Panc1 (cell line): ENCODE data around the gene RABGAP1L. TPM values are rescaled to one million over a fixed set of nuclear protein-coding genes. Genes with fewer than 3 reads are reported as not detected.

Source experiments
- ATAC-seq: fragments of 200-7000 bp; cut with Tn5 transposase; 2 replicates; pipeline ENCODE4 v1.9.1; 2020; ENCODE audit warnings: mild to moderate bottlenecking, moderate library complexity
- BruUV-seq: library from RNA; stranded (reverse); fragments of 400-500 nt; replicated peaks from 2 replicates; lab custom pipeline; 2021; lab: Mats Ljungman, UMichigan
- CTCF ChIA-PET: fragments of 300-600 bp; sonication (Branson Sonifier 250); formaldehyde crosslinking; loops from one replicate; lab custom pipeline; 2022; ENCODE audit warnings: antibody characterized with exemption; lab: Charles Lee
- POLR2A ChIA-PET: fragments of 300-600 bp; sonication (Branson Sonifier 250); formaldehyde crosslinking; loops from one replicate; lab custom pipeline; 2022; ENCODE audit warnings: antibody characterized with exemption; lab: Charles Lee
- DNase-seq: peaks from one replicate; pipeline ENCODE4 v3.0.0-alpha.2; 2010; ENCODE audit warnings: low read depth, low spot score
- H3K27ac ChIP-seq: 2 replicates; pipeline ENCODE4 v1.5.1; 2011; ENCODE audit warnings: mild to moderate bottlenecking, low read length, inconsistent platforms
- H3K27me3 ChIP-seq: fragments of 200-500 bp; sonication (Bioruptor generic); 2 replicates; pipeline ENCODE4 v1.6.0; 2014; ENCODE audit warnings: low read length, inconsistent platforms; ENCODE audit not compliant: control insufficient read depth, insufficient read depth
- H3K36me3 ChIP-seq: fragments of 200-500 bp; sonication (Bioruptor generic); 2 replicates; pipeline ENCODE4 v1.5.1; 2014; ENCODE audit warnings: inconsistent platforms, mild to moderate bottlenecking, low read length, moderate library complexity; ENCODE audit not compliant: control insufficient read depth, insufficient read depth
- H3K4me1 ChIP-seq: 2 replicates; pipeline ENCODE4 v1.5.1; 2011; ENCODE audit warnings: inconsistent platforms, mild to moderate bottlenecking, low read length, moderate library complexity; ENCODE audit not compliant: control insufficient read depth, insufficient read depth
- H3K4me3 ChIP-seq, 2 experiments: 2 replicates each; pipeline ENCODE4 v1.5.1; 2011 to 2012; ENCODE audit warnings: low read depth in 2 of 2, low read length in 2 of 2, mild to moderate bottlenecking in 2 of 2, inconsistent platforms in 1 of 2, moderate library complexity in 1 of 2
- H3K9me3 ChIP-seq: fragments of 200-500 bp; sonication (Bioruptor generic); 2 replicates; pipeline ENCODE4 v1.5.1; 2014; ENCODE audit warnings: low read depth, mild to moderate bottlenecking, inconsistent platforms, low read length, moderate library complexity; ENCODE audit not compliant: control insufficient read depth, insufficient read depth
- CTCF ChIP-seq: fragments of 450-650 bp; IDR thresholded peaks from 2 replicates; pipeline ENCODE4 v1.5.1; 2017; ENCODE audit warnings: mild to moderate bottlenecking
- POLR2AphosphoS5 ChIP-seq: IDR thresholded peaks from 2 replicates; pipeline ENCODE4 v1.6.1; 2012; ENCODE audit warnings: mild to moderate bottlenecking, low read depth, low read length, moderate library complexity
- REST ChIP-seq, 2 experiments: IDR thresholded peaks; 2 replicates each; pipeline ENCODE4 v1.6.1; 2011 to 2012; ENCODE audit warnings: low read depth in 2 of 2, control low read depth in 1 of 2, low read length in 1 of 2, mild to moderate bottlenecking in 1 of 2, moderate library complexity in 1 of 2; ENCODE audit not compliant: insufficient read depth in 1 of 2
- SIN3A ChIP-seq: IDR thresholded peaks from 2 replicates; pipeline ENCODE4 v1.6.1; 2012; ENCODE audit warnings: low read depth, mild to moderate bottlenecking, low read length, moderate library complexity, borderline replicate concordance; ENCODE audit not compliant: insufficient read depth
- TCF7L2 ChIP-seq: IDR thresholded peaks from 2 replicates; pipeline ENCODE4 v1.6.1; 2011; ENCODE audit warnings: mild to moderate bottlenecking, low read depth, low read length, inconsistent platforms
- in situ Hi-C: cut with HindIII; loops from 2 replicates; pipeline ENCODE4 v1.10.0; 2016; ENCODE audit warnings: low sequenced_read_pairs, low pct_unique_long_range_greater_than_20kb
- intact Hi-C: fragments of 100-400 bp; cut with micrococcal nuclease; formaldehyde crosslinking; loops from one replicate; pipeline ENCODE4 v1.10.0; 2022; ENCODE audit not compliant: unreplicated experiment
- total RNA-seq: library from RNA; stranded (reverse); gene quantifications from one replicate; pipeline ENCODE4 v1.2.1, GENCODE V29; 2021; ENCODE audit not compliant: unreplicated experiment

The RABGAP1L gene
- total RNA-seq, 1 experiment from 2014 or later, result 37.0 TPM

- no peak overlapping the region for H3K27ac ChIP-seq
- H3K36me3 ChIP-seq, result no peaks in the 10 kb centered on the region
- DNase-seq (no peak), ATAC-seq (no peak)
- CTCF ChIA-PET, result no interaction called here
- H3K4me1 ChIP-seq, result no peaks in the 10 kb centered on the region
- no peaks in the 10 kb centered on the region for H3K27me3 ChIP-seq
- POLR2A ChIA-PET, result no interaction called here
- TF ChIP-seq POLR2AphosphoS5 (no peak), CTCF (no peak), TCF7L2 (no peak), REST (IDR thresholded peaks at IDR 0.05; ENCODE audit: insufficient read depth in 1 of 2, low read depth in 2 of 2, low read length in 1 of 2) (no peak), SIN3A (no peak)
- in situ Hi-C loops (no loop called here), intact Hi-C loops (no loop called here)
- H3K9me3 ChIP-seq, result no peaks in the 10 kb centered on the region
- no peak overlapping the region for H3K4me3 ChIP-seq
- BruUV-seq, result no TSS peak
These were observed 115.6 kb downstream of the RABGAP1L start for GRCh38 chr1:174274884-174275283.

DNA sequence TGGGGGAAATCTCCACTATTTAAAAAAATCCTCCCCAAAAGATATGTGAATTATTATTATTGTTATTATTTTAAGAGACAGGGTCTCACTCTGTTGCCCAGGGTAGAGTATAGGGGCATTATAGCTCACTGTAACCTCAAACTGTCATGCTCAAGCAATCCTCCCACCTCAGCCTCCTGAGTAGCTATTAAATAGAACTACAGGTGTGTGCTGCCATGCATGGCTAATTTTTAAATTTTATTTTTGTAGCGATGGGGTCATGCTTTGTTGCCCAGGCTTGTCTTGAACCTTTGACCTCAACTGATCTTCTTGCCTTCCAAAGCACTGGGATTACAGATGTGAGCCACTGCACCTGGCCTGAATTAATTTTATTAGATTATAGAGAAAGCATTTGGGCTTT is 116.8 kb downstream of the RABGAP1L start:
- Histone ChIP-seq H3K27me3 (no peaks in the 10 kb centered on the region), H3K9me3 (no peaks in the 10 kb centered on the region), H3K4me3 (no peak overlapping the region), H3K27ac (no peak overlapping the region), H3K36me3 (no peaks in the 10 kb centered on the region), H3K4me1 (no peaks in the 10 kb centered on the region)
- DNase-seq (no peak), ATAC-seq (no peak)
- BruUV-seq, result no TSS peak
- TF ChIP-seq SIN3A, result no peak
- TF ChIP-seq TCF7L2, result no peak
- no peak for TF ChIP-seq CTCF
- TF ChIP-seq POLR2AphosphoS5, result no peak
- no peak for TF ChIP-seq REST (IDR thresholded peaks at IDR 0.05; ENCODE audit: insufficient read depth in 1 of 2, low read depth in 2 of 2, low read length in 1 of 2)
- intact Hi-C loops (no loop called here), in situ Hi-C loops (no loop called here)
- ChIA-PET POLR2A (no interaction called here), CTCF (no interaction called here)
